HG03378 (cell line): ENCODE data around the gene F7.

Experiments
- ATAC-seq: cut with Tn5 transposase; IDR thresholded peaks from one replicate; pipeline ENCODE4 v1.9.1; 2021; ENCODE audit warnings: mild to moderate bottlenecking, moderate library complexity; ENCODE audit not compliant: unreplicated experiment

The F7 gene

DNA sequence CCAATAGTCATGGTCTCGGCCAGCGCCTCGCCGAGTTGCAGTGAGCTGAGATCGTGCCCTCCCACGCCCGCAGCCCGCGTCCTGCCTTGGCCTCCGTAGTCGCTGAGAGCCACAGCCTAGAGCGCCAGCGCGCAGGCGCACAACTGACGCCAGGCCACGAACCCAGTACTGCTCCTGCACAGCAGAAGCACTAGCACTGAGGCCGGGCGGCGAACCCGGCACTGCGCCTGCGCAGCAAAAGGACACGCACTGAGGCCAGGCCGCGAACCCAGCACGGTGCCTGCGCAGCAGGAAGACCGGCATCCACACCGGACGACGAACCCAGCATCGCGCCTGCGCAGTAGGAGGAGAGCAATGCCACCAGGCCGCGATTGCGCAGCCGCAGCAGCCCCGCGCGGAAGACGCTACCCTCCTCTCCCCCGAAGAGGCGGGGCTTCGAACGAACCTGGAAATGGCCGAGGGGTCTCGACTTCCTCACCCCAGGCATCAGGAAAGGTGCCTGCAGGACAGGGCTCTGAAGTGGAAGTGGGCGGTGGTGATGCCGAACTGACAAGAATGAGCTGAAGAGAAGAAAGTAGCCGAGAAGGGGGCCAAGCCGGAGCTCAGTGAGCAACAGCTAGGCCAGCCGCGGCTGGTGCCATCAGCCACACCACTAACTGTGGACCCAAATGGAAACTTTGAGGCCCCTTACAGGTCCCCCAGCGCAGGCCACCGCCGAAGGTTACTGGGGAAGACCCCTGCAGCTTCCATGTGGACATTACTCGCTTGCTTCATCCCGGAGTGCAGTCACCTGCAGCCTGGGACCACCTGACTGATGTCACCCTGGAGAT is 24.5 kb downstream of the F7 start:
- no peak for ATAC-seq

DNA sequence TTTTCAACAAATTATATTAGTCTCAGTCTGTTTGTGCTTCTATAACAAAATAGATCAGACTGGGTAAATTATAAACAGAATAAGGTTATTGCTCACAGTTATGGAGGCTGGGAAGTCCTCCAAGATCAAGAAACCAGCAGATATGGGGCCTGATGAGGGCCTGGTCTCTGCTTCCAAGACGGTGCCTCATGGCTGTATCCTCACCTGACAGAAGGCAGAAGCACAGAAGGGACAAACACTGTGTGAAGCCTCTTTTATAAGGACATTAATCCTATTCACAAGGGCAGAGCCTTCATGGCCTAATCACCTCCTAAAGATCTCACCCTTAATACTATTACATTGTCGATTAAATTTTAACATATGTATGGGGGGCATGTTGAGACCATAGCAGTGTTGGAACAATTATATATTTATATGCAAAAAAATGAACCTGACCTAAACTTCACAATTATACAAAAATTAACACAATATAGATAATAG is 29.7 kb downstream of the F7 start:
- no peak for ATAC-seq

DNA sequence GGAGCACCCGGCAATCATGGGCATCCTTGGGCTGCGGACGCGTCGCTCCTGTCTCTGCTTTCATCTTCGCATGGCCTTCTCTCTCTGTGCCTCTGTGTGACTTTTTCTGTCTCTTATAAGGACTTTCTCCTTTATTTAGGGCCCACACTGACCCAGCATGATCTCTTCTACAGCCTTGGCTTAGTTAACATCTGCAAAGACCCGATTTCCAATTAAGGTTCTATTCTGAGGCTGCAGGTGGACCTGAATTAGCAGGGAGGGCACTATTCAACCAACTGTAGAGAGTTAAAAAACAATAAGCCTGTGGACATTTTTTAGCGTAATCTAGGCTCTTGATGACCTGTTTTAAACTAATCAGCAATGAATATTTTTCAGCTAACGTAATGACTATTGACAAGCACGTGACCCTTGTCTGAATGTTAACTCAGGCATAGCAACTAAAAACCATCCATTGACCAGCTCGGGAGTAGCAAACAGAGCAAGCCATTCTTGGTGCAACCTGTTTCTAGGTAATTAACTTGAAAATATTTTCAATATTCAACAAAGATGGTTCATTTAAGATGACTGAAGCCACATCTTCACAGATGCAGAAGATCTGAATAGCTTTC is 32.2 kb downstream of the F7 start:
- ATAC-seq, result no peak

DNA sequence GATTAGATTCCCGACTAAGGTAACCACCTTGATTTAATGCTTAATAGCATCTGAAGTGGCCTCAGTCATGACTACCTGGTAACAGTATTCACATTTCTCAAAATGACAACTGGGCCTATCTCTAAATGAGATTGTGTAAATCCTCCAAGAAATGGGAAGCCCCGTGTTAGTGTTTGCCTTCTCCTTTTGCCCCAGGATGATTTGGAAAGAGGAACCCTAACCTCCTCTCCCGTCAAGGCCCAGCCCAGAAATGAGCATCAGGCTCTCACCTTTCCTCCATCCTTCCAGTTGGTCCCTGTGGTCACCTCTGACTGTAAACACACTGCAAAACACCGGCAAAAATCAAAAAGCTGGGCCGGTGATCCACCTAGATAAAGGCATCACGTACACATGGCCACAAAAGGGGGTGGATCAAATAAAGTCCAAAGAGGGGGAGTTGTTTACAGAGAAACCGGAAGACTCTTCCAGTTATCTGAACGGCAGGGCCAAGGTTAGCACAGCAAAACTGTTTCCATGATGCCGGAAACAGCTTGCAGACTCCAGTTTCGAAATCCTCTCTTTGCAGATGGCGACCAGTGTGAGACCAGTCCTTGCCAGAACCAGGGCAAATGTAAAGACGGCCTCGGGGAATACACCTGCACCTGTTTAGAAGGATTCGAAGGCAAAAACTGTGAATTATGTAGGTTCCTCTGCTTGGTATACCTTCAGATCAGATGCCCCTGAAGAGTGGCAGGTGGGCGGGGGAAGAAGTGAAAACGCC is 33.4 kb downstream of the F7 start:
- no peak for ATAC-seq

DNA sequence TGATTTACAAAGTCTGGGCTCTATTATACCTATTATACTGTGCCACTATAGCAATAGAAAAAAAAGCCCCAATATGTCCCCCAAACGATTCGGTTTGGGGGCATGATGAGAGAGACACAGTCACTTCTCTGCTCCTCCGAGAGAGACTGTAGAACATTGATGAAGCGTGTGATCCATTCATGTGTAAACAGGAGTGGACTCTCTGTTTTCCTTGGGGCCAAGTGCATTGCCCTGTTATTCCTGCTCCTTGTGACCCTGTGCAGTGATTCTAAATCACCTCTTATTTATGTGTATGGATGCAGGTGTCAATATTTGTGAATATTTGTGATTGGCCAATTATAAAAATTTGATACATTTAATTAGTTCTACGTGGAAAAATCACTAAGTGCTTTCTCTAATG is 34.0 kb downstream of the F7 start:
- ATAC-seq, result no peak

DNA sequence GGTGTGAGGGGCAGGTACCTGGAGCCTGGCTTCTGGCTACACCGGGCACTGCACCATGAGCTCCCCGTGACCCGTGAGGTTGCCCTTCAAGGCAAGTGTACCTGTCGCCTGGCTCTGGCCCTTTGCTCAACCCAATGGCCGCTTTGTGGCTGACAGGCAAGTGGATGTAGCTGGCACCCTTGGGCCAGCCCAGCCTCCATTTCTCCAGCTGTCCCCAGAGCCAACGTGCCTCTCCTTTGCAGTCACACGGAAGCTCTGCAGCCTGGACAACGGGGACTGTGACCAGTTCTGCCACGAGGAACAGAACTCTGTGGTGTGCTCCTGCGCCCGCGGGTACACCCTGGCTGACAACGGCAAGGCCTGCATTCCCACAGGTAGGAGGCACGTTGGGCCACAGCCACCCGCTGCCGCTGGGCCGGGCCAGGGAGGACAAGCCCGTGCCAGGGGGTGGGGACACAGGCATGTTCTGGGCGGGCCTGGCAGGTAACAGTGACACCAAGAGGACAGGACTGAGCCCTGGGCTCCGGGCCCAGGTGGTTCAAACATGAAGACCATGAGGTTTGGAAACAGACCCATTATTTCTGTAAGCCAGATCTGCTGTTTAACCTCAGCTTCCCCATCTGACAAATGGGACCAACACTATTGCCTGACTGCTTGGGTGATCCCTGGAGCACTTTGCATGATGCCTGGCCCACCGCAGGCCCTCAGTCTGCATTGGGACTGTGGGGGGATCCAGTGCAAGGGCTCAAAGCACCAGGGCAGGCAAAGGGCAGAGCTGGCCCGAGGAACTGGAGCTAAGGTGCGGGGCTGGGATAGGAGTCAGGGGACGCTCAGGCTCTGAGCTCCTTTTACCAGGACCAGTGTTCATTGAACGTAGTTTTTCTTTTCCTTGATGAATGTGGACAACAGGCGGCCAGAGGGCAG is 35.3 kb downstream of the F7 start:
- no peak for ATAC-seq

DNA sequence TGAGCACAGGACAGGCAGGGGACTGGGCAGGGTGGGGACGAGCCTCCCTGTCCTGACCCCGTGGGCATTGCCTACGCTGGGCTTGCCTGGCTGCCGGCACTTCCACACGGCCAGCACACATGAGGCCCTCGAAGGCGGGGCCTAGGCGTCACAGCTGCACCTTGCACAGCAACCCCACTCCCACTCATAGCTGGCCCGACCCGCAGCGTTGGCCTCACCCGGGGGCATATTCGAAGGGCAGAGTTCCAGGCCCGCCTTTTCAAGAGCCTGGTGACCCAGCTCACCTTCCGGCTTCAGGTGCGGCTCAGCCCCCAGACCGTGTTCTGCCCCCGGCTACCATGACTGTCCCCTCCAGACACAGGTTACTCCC is 36.0 kb downstream of the F7 start:
- ATAC-seq, result no peak

DNA sequence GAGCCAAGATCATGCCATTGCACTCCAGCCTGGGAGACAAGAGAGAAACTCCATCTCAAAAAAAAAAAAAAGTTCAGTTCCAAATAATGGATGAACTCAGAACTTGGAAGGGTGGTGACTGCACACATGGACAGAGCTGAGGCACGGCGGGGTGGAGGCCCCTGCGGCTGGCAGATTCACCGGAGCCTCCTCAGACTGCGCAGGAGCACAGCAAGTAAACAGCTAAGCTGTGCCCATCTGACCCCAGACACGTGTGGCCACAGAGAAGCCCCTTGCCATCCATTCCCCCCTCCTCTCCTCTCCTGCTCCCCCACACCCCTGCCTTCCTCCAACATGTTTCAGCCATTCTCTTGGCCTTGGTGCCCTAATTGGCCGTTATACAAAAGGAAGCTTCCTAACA is 37.3 kb downstream of the F7 start:
- no peak for ATAC-seq

DNA sequence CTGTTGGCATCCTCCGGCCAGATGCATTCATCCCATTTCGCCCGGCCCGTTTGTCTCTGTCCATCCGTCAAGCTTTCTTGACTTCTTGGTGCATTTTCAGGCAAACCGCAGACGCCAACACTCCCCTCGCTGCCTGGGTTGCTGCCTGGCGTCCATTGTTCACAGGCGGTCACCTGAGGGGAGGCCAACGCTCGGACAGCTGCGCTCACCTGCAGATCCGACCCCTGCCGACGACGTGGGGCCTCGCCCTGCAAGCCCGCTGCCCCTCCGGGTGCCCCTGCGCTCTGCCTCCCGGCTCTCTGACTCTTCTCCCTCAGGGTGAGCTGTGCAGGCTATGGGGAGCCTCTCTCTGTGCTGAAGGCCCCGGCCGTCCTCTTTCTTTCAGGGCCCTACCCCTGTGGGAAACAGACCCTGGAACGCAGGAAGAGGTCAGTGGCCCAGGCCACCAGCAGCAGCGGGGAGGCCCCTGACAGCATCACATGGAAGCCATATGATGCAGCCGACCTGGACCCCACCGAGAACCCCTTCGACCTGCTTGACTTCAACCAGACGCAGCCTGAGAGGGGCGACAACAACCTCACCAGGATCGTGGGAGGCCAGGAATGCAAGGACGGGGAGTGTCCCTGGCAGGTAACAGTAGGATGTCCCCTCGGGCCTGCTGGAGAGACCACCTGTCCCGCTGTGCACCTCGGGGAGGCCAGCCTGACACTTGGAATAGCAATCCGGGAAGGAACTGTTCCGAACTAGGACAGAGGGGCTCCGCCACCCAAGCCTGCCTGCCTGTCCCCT is 38.1 kb downstream of the F7 start:
- ATAC-seq, result no peak

DNA sequence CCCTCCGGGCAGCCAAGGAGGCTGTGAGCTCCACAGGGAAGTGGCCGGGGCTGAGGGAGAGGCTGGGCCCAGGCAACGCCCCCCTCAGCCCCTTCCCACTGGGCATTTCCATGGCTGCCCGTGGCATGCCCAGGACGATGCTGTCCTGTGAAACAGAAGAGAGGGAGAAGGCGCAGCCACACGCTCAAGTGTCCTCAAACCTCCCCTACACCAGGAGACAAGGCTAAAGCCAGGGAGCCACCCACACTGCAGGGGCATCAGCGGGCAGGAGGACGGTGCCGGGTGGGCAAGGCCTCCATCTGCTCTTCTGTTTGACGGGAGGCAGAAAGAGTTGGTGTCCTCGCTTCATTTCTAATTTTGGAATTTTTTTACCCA is 38.7 kb downstream of the F7 start:
- ATAC-seq, result no peak

DNA sequence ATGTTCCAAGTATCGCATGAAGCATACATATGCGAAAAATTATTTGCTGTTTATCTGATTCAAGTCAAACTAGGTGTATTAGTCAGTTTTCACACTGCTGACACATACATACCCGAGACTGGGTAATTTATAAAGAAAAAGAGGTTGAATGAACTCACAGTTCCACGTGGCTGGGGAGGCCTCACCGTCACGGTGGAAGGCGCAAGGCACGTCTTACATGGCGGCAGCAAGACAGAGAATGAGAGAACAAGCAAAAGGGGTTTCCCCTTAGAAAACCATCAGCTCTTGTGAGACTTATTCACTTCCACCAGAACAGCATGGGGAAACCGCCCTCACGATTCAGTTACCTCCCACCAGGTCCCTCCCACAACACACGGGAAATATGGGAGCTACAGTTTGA is 39.9 kb downstream of the F7 start:
- no peak for ATAC-seq

DNA sequence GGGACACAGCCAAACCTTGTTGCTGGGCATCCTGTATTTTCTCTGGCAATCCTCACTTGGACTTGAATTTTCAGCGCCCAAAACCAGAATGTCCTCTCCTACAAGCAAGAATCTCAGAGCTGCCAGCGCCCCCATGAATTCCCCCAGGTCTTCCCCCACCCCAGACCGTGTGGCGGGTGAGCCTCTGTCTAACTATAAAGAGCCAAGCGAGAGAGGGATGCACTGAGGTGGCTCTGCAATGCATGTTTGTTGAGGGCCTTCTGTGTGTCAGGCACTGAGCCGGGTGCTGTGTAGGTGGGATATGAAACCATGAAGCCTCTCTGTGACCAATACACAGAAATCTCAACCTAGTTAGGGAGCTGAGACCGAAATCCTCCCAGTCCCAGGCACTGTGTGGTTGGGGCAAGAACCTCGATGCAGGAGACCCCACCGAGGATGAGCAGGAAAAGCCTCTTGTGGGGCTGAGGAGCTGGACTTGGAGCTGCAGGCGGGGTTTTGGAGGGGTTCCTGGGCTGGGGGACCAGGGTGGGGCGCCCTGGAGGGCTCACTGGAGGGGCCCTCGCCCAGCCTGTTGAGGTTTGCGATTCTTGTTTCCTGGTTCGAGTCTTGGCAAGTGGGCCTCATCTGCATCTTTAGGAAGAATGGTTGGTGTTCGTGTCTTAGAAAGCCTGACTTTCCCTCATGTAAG is 40.5 kb downstream of the F7 start:
- no peak for ATAC-seq

DNA sequence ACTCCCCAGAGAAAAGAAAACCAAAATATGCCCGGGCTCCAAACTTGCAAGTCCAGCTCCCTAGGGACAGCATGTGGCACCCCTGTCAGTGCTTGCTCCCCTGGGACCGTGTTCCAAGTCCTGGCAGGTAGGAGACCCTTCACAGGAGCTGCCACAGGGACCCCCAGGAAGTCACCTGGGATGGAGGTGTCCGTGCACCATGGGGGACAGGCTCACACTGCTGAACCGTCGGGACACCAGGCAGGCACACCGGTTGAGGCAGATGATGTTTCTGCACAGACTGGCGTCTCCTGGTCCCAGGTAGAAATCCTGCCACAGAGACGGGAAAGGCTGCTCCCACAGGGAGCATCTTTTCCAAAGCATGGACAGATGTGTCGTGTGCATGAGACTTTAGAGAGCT is 41.2 kb downstream of the F7 start:
- ATAC-seq, result no peak

DNA sequence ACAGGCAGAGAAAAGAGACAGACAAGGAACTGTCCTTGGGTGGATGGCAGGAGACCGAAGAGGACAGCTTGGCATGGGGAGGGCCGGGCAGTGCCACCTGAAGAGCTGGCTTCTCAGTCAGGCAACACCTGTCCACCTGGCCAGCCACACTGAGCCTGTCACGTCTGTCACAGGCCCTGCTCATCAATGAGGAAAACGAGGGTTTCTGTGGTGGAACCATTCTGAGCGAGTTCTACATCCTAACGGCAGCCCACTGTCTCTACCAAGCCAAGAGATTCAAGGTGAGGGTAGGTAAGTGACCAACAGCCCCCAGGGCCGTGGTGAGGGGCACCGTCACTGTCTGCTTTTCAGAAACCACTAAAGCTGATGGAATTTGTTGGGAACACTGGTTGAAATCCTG is 41.6 kb downstream of the F7 start:
- no peak for ATAC-seq

DNA sequence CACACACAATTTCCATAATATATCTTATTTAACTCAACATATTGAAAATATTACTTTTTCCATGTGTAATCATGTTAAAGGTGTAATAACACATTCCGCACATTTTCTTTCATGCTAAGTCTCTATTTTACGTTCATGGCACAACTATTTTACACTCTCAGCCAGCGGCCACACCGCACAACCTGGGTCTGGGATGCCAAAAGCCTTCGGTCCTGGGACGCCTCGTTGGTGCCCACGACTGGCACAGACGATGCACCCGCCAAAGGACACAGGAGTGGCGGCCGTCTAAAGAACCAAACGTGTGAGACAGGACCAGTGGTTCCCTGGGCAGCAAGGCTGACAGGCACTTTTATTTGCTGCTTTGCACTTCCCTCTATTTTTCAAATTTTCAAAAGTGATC is 42.8 kb downstream of the F7 start:
- no peak for ATAC-seq

DNA sequence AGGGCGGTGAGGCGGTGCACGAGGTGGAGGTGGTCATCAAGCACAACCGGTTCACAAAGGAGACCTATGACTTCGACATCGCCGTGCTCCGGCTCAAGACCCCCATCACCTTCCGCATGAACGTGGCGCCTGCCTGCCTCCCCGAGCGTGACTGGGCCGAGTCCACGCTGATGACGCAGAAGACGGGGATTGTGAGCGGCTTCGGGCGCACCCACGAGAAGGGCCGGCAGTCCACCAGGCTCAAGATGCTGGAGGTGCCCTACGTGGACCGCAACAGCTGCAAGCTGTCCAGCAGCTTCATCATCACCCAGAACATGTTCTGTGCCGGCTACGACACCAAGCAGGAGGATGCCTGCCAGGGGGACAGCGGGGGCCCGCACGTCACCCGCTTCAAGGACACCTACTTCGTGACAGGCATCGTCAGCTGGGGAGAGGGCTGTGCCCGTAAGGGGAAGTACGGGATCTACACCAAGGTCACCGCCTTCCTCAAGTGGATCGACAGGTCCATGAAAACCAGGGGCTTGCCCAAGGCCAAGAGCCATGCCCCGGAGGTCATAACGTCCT is 43.4 kb downstream of the F7 start:
- no peak for ATAC-seq

DNA sequence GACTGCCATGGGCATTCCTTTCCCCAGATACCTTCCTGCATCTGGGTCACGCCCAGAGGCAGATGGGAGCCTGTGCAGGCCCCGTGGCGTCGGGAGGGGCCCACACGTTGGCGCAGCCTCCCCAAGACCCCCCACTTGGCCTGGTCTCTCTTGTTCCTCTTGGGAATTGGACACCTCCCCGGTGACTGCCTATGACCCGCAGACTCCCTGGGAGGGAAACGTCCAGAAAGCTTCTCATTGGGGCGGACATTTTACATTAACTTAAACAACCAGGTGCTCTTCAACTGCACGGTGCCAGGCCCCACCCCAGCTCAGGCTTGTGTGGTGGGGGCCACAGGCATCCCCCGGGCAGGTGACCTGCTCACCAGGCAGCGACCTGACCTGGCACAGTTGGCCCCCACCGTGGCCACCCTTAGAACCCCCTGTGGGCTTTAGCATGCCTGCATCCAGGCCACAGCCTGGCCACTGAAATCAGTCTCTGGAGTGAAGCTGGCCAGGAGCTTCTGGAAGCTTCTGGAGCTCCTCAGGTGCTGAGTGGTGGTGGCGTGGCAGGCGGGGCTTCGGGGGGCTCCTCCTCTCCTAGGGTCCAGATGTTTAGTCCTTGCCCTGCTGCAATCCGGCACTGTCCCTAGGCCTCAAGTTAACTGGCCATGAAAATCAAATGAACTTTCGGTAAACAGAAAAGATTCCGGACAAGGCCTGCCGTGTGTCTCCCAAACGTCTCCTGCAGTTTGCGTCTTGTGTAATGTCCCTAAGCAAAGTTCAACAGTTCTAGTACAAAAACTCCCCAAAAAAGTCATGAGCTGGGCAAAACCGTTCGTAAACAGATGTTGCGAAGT is 44.3 kb downstream of the F7 start:
- no peak for ATAC-seq
